Right lobe of liver (tissue), 4 donors: ENCODE results near the gene ANKRD65.

Source experiments
- CTCF ChIP-seq, 4 donors: fragments of 200-600 bp in 3 of 4; fragments of 450-650 bp in 1 of 4; IDR thresholded peaks; one replicate each; pipeline versions ENCODE4 v1.5.1 to v1.8.0; 2016 to 2022; ENCODE audit warnings: antibody characterized with exemption in 4 of 4, mild to moderate bottlenecking in 2 of 4
- POLR2A ChIP-seq: fragments of 450-650 bp; IDR thresholded peaks from one replicate; pipeline ENCODE4 v1.6.1; 2017; ENCODE audit warnings: antibody characterized with exemption, mild to moderate bottlenecking
- donor health status: DM: no; HTN: no; CAD: no.
- donor health status: DM: no; HTN: no; CAD: no.
- donor health status: DM: no; HTN: yes; CAD: no.

GRCh38 chr1:1400576-1401456 is 20.3 kb downstream of the ANKRD65 start:
- TF ChIP-seq POLR2A: peak; percentile 48
- peak in 1 of 4 donors; percentile 6 for TF ChIP-seq CTCF (IDR thresholded peaks at IDR 0.05)
